Measurements from ENCODE around the gene BLM.
"Not testable (repeated sequence)": the region's sequence is repeated elsewhere in the genome, so short reads cannot be mapped to it uniquely, and the experiment has no call there.

Gene BLM

DNA sequence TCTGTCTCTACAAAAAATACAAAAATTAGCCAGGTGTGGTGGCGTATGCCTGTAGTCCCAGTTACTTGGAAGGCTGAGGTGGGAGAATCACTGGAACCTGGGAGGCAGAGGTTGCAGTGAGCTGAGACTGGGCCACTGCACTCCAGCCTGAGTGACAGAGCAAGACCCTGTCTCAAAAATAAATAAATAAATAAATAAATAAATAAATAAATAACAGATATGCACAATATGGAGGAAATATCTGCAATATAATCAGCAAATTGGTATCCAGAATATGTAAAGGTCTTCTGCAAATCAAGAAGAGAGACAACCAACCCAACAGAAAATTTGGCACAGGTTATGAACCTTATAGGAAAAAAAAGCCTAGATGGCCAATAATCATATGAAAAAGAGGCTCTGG, 132.3 kb downstream of the BLM start:
- not testable (repeated sequence) for DNase-seq (ENCODE audit: low read depth)

GRCh38 chr15:90851114-90851513, 134.0 kb downstream of the BLM start:
- no peak for DNase-seq (ENCODE audit: low read depth)

GRCh38 chr15:90851940-90852339, 134.8 kb downstream of the BLM start:
- DNase-seq (ENCODE audit: low read depth) = no peak

GRCh38 chr15:90855139-90855538, 138.0 kb downstream of the BLM start:
- no peak for DNase-seq (ENCODE audit: low read depth)

- DNase-seq (ENCODE audit: low read depth) = no peak
Measured at GRCh38 chr15:90857337-90857736, 140.2 kb downstream of the BLM start.

- DNase-seq (ENCODE audit: low read depth) = no peak
Measured at GRCh38 chr15:90857883-90858443, 140.8 kb downstream of the BLM start.

DNA sequence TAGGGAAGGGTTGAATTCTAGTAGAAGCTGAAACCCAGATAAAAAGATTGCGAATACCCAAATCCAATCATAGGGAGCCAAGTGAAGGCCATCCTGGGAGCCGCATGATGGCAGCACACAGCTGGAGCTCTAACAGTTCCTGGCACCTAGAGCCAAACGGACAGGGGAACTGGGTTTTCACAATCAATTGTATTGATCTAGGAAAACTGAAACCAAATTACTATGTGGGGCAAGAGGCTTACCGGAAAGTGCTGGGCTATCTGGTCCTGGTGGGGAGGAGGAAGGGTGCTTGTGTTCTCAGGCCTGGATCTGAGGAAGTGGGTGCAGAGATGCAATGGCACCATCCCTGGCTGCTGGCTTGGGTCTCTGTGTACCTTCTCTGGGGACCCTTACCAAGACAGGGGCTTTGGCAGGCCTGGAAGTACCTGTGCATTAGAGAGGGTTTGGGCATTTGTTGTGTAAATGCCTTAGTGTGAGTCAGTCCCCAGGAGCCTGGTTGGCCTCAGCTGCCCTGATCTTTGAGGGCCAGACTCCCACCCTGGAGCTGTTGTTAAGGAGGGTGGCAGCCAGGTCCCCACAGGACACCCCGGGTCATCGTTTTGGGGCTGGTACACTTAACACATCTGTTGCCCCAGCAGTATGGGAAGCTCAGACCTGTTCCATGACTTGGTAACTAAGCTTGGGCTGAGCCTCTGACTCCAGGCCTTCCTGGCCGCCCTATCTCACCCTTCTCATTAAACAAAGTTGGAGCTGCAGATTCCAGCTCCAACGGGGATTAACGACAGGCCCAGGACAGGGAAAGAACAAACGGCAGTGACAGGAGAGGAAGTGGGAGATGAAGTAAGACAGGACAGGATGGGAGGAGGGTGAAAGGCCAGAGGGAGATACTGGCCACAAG, 142.3 kb downstream of the BLM start:
- no peak for DNase-seq (ENCODE audit: low read depth)

- no peak for DNase-seq (ENCODE audit: low read depth)
Measured at GRCh38 chr15:90860450-90860849, 143.3 kb downstream of the BLM start.

- no peak for DNase-seq (ENCODE audit: low read depth)
Measured at GRCh38 chr15:90860942-90861675, 144.0 kb downstream of the BLM start.

DNA sequence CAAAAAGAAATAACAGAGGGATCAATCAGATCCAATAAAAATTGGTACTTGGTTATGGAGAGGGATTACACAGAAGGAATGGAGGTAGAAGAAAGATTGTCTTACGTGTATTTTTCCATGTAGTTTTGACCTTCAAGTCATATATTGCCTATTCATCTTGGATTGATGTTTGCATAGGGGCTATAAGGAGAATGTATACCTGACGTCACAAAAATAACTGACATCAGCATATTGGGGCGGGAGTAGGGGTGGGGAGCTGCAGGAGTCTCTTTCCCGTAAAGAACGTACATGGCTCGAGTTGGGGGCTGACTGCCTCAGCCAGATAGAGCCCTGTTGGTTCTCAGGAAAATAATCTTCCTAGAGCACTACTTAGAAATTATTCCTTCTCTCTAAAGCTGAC, 145.3 kb downstream of the BLM start:
- DNase-seq (ENCODE audit: low read depth) = no peak

GRCh38 chr15:90862964-90863778, 146.0 kb downstream of the BLM start:
- no peak for DNase-seq (ENCODE audit: low read depth)

GRCh38 chr15:90863987-90864386, 146.8 kb downstream of the BLM start:
- DNase-seq (ENCODE audit: low read depth) = no peak

GRCh38 chr15:90864507-90864906, 147.4 kb downstream of the BLM start:
- no peak for DNase-seq (ENCODE audit: low read depth)

GRCh38 chr15:90865702-90866101, 148.6 kb downstream of the BLM start:
- DNase-seq (ENCODE audit: low read depth) = no peak

All from T follicular helper cell (primary cell).